GM12872 (cell line): ENCODE results near the gene ZNF80.

Experiments used
- TF ChIP-seq, protein P1 (sequence below): IDR thresholded peaks from 3 replicates; pipeline ENCODE4 v1.5.1; 2011; ENCODE audit warnings: low read depth, mild to moderate bottlenecking, low read length, moderate library complexity; ENCODE audit not compliant: insufficient read depth

Gene ZNF80

DNA sequence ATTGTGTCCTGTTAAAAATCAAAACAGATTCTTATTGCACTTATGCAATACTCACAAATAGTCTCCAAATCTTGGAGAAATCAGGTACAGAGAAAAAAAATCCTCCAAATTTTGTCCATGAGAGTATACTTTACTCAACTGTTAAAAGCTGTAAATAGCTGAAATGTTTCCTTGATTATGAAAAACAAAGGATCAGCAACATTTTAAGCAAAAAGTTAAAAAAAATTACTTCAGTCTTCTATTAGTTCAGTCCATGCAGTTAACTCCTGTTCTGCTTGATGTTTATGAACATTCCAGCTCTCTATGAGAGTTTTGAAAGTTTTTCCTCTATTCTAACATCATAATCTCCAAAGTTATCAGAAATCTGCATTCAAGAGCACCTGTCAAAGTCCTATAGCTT lies 22.8 kb upstream of the ZNF80 start:
- TF ChIP-seq, protein P1, sequence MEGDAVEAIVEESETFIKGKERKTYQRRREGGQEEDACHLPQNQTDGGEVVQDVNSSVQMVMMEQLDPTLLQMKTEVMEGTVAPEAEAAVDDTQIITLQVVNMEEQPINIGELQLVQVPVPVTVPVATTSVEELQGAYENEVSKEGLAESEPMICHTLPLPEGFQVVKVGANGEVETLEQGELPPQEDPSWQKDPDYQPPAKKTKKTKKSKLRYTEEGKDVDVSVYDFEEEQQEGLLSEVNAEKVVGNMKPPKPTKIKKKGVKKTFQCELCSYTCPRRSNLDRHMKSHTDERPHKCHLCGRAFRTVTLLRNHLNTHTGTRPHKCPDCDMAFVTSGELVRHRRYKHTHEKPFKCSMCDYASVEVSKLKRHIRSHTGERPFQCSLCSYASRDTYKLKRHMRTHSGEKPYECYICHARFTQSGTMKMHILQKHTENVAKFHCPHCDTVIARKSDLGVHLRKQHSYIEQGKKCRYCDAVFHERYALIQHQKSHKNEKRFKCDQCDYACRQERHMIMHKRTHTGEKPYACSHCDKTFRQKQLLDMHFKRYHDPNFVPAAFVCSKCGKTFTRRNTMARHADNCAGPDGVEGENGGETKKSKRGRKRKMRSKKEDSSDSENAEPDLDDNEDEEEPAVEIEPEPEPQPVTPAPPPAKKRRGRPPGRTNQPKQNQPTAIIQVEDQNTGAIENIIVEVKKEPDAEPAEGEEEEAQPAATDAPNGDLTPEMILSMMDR = no peak

DNA sequence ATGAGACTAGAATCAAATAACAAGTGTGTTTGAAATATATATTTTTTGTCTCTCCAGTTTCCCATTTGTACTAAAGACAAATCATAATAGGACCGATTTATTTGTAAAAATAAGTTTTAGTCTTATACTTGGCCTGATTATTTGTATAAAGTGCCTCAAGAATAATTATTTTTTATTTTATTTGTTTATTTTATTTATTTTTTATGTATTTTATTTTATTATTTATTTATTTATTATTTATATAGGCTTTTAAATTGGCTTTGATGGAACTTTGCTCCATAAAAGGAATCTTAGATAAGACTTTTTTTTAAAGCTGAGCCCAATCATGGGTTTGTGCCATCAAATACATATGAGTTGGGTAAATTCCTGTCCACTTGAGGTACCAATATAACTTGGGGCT lies 22.2 kb upstream of the ZNF80 start:
- TF ChIP-seq, protein P1 = no peak

DNA sequence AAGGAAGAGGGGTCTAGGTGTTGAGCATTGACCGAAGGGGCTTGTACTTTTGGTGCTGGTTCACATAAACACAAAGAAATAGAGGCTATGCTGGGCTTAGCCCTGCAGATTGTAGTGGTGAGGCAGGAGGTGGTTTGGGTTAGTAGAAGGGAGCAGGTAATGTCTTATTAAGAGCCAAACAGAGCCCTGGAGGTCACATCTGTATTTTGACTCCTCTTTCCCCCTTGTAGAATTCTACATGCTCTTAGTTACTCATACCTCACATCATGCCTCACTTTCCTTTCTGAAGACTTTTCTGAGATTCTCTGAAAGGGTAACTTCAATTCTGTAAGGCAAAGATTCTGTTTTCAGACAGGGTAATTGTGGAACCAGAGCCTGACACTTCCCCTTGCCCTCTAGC lies 16.1 kb upstream of the ZNF80 start:
- TF ChIP-seq, protein P1 = no peak

DNA sequence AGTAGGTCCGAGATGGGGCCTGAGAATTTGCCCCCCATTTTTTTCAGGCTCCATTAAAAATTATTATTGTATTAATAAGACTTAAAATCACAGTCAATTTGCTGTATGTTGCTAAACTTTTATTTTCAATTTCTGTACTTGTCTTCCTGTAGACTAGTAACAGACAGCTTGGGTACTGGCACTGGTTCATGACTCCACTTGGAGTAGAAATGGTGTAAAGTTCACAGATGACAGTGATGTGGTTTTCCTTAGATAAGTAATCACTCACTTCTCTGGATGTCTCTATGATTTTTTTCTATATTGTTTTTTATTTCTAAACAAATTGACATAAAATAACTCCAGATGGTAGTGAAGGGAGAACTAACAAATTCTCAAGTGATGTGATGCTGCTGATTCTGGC lies 15.6 kb upstream of the ZNF80 start:
- TF ChIP-seq, protein P1 = no peak

DNA sequence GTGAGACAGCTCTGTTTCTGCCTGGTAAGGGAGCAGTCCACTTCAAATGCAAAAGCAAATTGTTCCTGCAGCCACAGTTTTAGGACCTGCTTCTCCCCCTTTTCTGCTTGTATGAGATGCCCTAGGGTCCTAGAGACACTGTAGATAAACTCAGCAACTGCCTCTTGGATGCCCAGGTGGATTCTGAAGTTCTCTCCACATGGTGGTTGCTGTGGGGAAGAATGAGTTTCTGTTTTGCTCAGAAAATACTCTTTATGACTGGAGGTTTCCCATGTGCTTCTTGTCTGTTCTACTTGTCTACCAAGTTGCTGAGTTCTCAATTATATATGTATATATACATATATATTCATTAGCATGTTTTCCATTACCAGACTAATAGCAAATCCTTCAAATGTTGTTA lies 5.6 kb upstream of the ZNF80 start:
- TF ChIP-seq, protein P1 = no peak

DNA sequence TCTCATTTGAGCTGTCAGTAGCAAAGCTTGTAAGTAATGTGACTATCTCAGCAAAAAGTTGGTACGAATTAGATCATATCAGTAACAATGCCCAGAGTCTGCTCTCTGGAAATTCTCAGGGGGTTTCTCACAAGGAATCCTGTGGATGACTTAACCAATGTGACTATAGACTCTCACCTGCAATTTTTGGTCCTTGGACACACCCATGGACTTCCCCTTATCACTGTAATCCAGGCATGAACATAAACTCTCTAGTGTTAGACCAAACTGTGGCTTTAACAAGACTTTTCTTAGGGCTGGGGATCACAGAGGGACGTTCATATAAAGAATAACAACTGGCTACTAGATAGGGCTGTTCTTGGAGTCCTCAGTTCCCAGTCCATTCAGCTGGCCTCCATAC lies 3.9 kb upstream of the ZNF80 start:
- TF ChIP-seq, protein P1 = no peak

DNA sequence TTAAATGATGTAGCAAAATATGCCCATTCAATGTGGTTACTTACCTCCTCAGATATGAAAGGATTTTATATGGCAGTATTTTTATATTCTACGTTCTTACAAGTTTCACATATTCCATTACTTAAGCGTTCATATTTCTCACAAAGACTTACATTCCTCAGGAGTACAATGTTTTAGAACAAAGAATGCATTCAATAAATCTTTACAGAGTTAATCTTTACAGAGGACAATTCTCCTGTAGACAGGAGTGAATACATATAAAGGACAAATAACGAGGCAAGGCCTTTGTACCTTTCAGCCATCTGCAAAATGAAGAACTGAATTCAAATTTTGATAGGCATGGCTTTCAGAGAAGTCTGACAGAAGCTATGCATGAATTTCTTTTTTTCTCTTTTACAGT lies 1.9 kb downstream of the ZNF80 start:
- TF ChIP-seq, protein P1 = no peak

DNA sequence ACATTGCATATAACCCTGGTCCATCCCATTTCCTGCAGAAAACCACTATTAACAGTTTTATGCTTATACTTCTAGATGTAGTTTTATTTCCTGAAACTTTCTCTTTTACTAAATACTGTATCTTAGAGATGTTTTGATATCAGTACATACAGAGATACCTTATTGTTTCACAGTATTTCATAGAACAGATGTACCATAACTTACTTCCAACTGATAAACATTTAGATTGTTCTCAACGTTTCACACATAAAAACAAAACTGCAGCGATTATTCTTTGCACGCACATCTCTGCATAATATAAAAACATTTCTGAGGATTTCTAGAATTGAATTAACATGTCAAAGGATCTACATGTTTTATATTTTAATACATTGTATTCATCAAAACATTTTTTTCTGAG lies 2.6 kb downstream of the ZNF80 start:
- TF ChIP-seq, protein P1 = no peak
